Activated CD4-positive, CD25-positive, alpha-beta regulatory T cell treated with anti-CD3 and anti-CD28 coated beads, Interleukin-2, amount 50 U/mL, for 72 hours (primary cell): ENCODE data around the gene GRIK4.
A peak's percentile ranks its signal among the peaks of the same experiment; 100 is the strongest.

ENCODE experiments used
- DNase-seq: peaks from one replicate; pipeline ENCODE4 v3.0.0; 2021

The GRIK4 gene

DNA sequence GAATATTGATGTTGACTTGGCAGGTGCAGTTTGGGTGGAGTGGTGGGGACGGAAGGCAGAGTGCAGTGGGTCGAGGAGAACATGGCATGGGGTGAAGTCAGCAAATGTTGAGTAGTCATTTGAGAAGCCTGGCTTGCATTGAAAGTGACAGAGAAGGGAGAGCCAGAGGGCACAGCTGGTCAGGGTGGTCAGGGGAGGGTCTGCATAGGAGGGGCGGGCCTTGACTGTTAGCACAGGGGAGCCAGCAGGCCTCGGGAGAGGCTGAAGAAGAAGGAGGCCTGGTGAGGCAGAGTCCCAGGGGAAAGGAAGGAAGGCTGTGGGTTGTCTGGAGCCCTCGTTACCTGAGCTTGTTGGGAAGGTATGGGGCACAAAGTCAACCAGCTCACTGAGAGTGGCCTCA lies 281.6 kb downstream of the GRIK4 start:
- no peak for DNase-seq

- DNase-seq = no peak
Observed at GRCh38 chr11:120793806-120794479, 282.4 kb downstream of the GRIK4 start.

GRCh38 chr11:120794748-120795147 lies 283.2 kb downstream of the GRIK4 start:
- no peak for DNase-seq

- DNase-seq = no peak
Observed at GRCh38 chr11:120795185-120795584, 283.6 kb downstream of the GRIK4 start.

DNA sequence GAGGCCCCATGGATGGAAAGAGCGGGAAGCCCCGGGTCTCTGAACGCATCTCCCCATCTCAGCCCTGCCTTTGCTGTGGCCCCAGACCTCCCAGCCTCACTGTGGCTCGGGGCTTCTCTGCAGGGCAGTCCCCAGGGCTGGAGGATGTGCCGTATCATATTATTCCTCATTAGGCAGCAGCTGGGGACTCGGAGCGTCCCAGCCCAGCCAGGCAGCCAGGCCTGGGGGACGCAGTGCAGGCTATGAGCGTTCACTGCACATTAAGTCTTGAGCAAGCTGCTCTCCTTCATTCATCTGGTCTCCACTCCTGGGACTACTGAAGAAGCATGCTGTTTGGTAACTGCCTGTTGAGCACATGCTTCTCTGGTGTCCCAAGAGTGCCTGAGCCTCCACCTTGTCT lies 285.6 kb downstream of the GRIK4 start:
- DNase-seq = no peak

- no peak for DNase-seq
Observed at GRCh38 chr11:120798854-120799253, 287.3 kb downstream of the GRIK4 start.

- no peak for DNase-seq
Observed at GRCh38 chr11:120800206-120800605, 288.7 kb downstream of the GRIK4 start.

- DNase-seq = peak; percentile 65
Observed at GRCh38 chr11:120801801-120802689, 290.5 kb downstream of the GRIK4 start.

DNA sequence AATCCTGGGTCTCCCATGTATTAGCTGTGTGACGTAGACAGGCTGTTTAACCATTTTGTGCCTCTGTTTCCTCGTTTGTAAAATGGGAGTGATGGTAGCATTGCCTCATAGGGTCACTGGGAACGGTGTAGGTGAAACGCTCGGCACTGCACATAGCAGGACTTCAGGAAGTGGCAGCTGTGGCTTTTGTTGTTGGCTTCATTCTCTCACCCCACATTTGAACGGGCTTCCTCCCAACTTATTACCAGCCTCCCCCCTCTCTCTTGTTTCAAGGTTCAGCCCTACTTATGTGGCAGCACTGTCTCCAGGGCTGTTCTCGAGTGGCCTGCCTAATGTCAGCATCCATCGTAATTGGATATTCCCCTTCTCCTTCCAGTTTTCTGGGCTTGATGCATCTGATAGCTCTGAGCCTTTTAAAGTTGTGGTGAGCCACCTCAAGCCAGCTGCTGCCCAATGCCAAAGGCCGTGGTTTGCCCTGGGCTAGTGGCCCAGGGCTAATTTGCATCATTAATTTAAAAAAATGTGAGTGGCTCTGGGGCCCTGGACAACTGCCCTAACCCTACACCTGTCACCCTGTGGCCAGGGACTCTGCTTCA lies 294.5 kb downstream of the GRIK4 start:
- no peak for DNase-seq

GRCh38 chr11:120807414-120808150 lies 296.0 kb downstream of the GRIK4 start:
- no peak for DNase-seq

GRCh38 chr11:120808616-120809050 lies 297.1 kb downstream of the GRIK4 start:
- DNase-seq = no peak

- no peak for DNase-seq
Observed at GRCh38 chr11:120810251-120810650, 298.7 kb downstream of the GRIK4 start.

- no peak for DNase-seq
Observed at GRCh38 chr11:120811199-120811598, 299.7 kb downstream of the GRIK4 start.

DNA sequence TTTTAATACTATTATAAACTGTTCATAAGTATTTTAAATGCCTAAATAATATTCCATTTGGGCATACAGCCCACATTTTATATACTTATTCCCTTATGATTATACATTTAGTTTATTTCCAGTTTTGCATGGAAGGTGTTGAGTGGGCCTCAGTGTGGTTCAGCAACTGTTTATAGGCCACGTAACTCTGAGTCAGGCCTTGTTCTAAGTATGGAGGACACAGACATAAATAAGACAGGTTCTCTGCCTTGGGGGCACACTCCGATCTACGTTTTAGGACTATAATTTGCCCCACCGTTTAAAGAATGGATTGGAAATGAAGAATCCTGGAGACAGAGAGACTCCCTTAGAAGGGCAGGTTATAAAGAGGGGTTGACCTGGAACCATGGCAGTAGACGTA lies 300.2 kb downstream of the GRIK4 start:
- DNase-seq = no peak

GRCh38 chr11:120814531-120815318 lies 303.2 kb downstream of the GRIK4 start:
- DNase-seq = no peak

DNA sequence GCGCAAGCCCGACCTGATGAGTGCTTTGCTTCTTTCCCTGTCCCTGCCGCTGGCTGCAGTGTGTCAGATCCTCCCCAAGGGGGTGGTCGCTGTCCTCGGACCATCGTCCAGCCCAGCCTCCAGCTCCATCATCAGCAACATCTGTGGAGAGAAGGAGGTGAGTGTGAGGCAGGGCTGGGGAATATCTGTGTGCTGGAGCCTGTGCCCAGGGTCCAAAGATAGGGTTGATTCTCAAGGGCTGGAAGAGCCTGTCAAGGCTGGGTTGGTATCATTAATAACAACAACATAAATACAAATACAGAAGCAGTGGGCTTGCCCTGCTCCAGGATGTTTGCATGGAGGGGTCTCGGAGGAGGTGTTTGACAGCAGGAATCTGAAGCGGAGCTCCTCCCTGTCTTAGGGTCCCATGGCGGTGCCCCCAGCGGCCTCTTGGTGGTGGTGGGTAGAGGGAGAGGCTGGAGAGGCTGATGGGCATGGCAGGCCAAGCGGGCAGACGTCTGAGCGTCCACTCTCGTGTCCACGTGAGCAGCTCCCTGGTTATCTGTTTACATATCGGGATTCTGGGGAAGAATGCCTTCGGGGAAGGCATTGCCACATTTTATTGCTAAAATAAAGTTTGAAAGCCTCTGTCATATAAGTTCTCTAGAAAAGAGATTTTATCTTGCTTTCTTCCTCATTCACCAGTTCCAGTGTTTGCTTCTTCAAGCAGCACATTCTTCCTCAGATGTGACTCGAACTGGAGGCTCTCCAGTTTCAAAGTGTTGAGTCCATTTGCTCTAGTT lies 304.0 kb downstream of the GRIK4 start:
- DNase-seq = no peak

DNA sequence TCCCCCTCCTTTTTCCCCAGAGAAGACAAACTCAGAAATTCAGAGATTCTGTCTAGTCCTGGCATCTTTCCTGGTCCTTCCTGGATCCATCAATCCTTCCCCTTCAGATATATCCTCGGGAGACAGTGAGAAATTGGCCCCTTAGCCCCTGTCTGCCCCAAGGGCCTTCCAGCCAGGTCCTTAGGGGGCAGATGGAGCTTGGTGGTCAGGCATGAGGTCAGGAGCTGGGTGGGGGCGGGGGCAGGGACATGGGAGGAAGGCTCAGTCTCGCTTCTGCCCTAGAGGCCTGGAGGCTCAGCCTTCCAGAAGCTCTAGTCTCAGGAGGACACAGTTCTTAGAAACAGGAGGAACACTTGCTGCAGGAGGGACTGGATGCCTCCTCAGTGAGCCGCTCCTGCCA lies 304.6 kb downstream of the GRIK4 start:
- no peak for DNase-seq

GRCh38 chr11:120816711-120817110 lies 305.2 kb downstream of the GRIK4 start:
- no peak for DNase-seq

DNA sequence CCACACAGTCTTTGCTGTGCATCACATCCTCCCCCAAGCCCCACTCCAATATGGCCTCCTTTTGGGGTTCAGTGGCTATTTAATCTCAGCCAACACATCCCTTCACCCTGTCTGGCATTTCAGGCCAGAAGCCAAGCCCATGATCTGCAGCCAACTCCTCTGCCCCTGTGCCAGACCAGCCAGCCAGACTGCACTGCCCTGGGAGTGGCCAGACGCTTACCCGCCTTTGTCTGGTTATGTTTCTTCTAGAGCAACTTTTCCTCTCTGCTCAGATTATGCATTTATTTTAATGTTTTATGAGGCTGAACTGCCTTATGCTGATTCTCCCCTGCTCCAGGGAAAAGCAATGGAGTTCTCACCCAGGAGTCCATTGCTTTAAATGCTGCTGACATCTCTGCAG lies 305.6 kb downstream of the GRIK4 start:
- DNase-seq = no peak

DNA sequence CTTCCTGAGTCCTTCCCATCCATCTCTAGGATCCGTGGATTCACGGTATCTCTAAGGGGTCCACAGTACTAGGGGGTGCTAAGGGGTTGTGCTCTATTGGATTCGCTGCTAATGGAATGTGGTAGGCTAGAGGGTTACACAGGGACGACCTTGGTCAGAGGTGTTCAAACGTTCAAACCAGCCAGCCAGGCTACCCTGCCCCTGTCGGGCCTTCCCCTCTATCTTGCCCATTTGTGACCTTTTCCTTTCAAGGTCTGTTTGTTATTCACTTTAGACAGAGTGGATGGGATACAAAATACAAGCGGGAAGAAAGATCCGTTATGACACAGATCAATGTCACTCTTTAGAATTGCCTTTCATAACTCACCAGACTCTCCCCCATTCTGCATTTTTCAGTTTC lies 306.5 kb downstream of the GRIK4 start:
- no peak for DNase-seq

- DNase-seq = no peak
Observed at GRCh38 chr11:120819003-120819402, 307.5 kb downstream of the GRIK4 start.
